Heart right ventricle (tissue), 16 donors: ENCODE data around the gene GPR65. TPM values are rescaled to one million over a fixed set of nuclear protein-coding genes. Genes with fewer than 3 reads are reported as not detected.
A peak's percentile ranks its signal among the peaks of the same experiment; 100 is the strongest.

Experiments used
- ATAC-seq, 8 donors: fragments of 200-7000 bp; cut with Tn5 transposase; one replicate each; pipeline ENCODE4 v1.9.1; 2020; ENCODE audit warnings: mild to moderate bottlenecking in 8 of 8, moderate library complexity in 8 of 8, moderate number of reproducible peaks in 1 of 8
- DNase-seq, 2 donors: peaks; one replicate each; pipeline ENCODE4 v3.0.0-alpha.2; 2020
- H3K27ac ChIP-seq, 10 donors: fragments of 200-600 bp; sonication (generic) in 2 of 10; one replicate each; pipeline versions ENCODE4 v1.5.0 to v1.8.0; 2020 to 2022; ENCODE audit warnings: mild to moderate bottlenecking in 3 of 10
- H3K27me3 ChIP-seq, 7 donors: fragments of 200-600 bp; one replicate each; pipeline ENCODE4 v1.8.0; 2021 to 2022; ENCODE audit warnings: mild to moderate bottlenecking in 2 of 7
- H3K36me3 ChIP-seq, 9 donors: fragments of 200-600 bp; sonication (generic) in 1 of 9; one replicate each; pipeline versions ENCODE4 v1.5.0 to v1.8.0; 2020 to 2022; ENCODE audit warnings: mild to moderate bottlenecking in 2 of 9
- H3K4me1 ChIP-seq, 9 donors: fragments of 200-600 bp; sonication (generic) in 1 of 9; one replicate each; pipeline versions ENCODE4 v1.5.0 to v1.8.0; 2020 to 2022; ENCODE audit warnings: mild to moderate bottlenecking in 4 of 9
- H3K4me3 ChIP-seq, 10 donors: fragments of 200-600 bp; sonication (generic) in 2 of 10; one replicate each; pipeline versions ENCODE4 v1.5.0 to v1.8.0; 2020 to 2022; ENCODE audit warnings: mild to moderate bottlenecking in 7 of 10, moderate library complexity in 2 of 10
- H3K9me3 ChIP-seq, 11 donors: fragments of 200-600 bp in 10 of 11; sonication (generic) in 2 of 11; one replicate each; pipeline versions ENCODE4 v1.5.0 to v1.8.0; 2013 to 2022; ENCODE audit warnings: mild to moderate bottlenecking in 2 of 11, control low read depth in 1 of 11, moderate library complexity in 1 of 11
- WGBS, 2 donors: extraction: QIAGEN DNeasy Blood & Tissue Kit; methylation state at CpG; one replicate each; pipeline ENCODE4 v1.1.7; 2013; ENCODE audit warnings: inconsistent platforms in 1 of 2; 5-methylcytosine and 5-hydroxymethylcytosine counted together
- intact Hi-C, 10 donors: fragments of 100-400 bp; cut with DNase I; formaldehyde crosslinking; loops; one replicate each; pipeline versions ENCODE4 v1.11.1 to v1.14.2; 2022
- polyA plus RNA-seq, 2 donors: library from polyadenylated mRNA; stranded (reverse); fragments of 200-250 nt; gene quantifications; one replicate each; pipeline ENCODE4 v1.2.3, GENCODE V29; 2013
- total RNA-seq, 10 donors: library from RNA; stranded (reverse); fragmentation: NEBNext Ultra II Directional in 3 of 10; extraction: Animal tissue kit (Norgen Biotek cat#: 25700) in 3 of 10; gene quantifications; one replicate each; pipeline versions ENCODE4 v1.2.1 to v1.2.4, GENCODE V29; 2021 to 2023
- TF ChIP-seq, protein P1 (sequence below), 9 donors: fragments of 200-600 bp; sonication (generic) in 2 of 9; IDR thresholded peaks; one replicate each; pipeline versions ENCODE4 v1.5.0 to v1.8.0; 2021 to 2022; ENCODE audit warnings: antibody characterized with exemption in 9 of 9, mild to moderate bottlenecking in 5 of 9, moderate library complexity in 1 of 9
- donor health status: Arrhythmogenic right ventricular cardiomyopathy.
- donor health status: ischemic (EF 13 %, LVEDD 7.1; RV severe dilation, severe dysfunction).
- donor health status: healthy with polysubstance abuse.
- donor health status: DM: no; HTN: yes; CAD: no.
- donor health status: DM: no; HTN: no; CAD: no.
- donor health status: ischemic (EF 25% LVEDD 6.9; RV normal size, moderate dysfunction).
- donor health status: ischemic (EF 25% LVEDD 5.7; RV mildly dilated, moderate dysfunction).
- donor health status: healthy.
- donor health status: DM: yes; HTN: yes; CAD: no.
- donor health status: Ischemic cardiomyopathy.
- donor health status: ischemic (EF 35%, LVEDD 5.7; RV mildly dilated, moderate dysfunction).
- donor health status: nonischemic (EF 11% LVEDD 7.7; RV severe dilation, severe dysfunction).
- donor health status: DM: yes; HTN: yes; CAD: no.
- donor health status: PGD.
- donor health status: ischemic (EF 29% LVEDD 5.4; RV normal size, mild dysfunction).
- donor health status: nonischemic (EF 23%, LVEDD 6.1; RV moderate dilation, normal function).

The GPR65 gene
- total and polyA plus RNA-seq, 12 donors: 0.09 to 3.2 (median 0.29) TPM

DNA sequence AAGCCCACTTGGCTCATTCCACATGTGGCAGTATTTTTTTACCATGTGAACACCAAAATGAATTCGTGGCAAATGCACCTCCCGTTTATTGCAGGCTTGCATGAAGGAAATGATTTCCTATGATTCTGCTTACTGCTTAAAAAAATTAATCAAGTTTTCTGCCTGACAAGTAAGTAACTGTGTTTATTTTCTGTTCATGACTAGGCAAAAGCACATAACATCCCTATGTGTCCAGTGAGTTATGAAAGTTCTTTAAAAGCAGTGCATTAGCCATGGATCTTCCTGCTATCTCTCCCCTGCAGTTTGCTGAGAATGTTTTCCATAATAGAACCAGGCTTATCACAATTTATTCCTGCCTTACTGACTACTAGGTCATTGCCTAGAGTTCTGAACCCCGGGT, 20.4 kb downstream of the GPR65 start:
- intact Hi-C loops: no loop called here
- DNase-seq (no peak), ATAC-seq (no peak)
- Histone ChIP-seq H3K27ac (peak overlapping the region in 1 of 10 donors; percentile 7), H3K9me3 (no peaks in the 10 kb centered on the region), H3K36me3 (no peaks in the 10 kb centered on the region), H3K27me3 (peaks cover 0 to 4% (median 0%) of the 10 kb centered on the region in 7 donors), H3K4me3 (no peak overlapping the region), H3K4me1 (peaks cover 0 to 49% (median 0%) of the 10 kb centered on the region in 9 donors)
- TF ChIP-seq, protein P1, sequence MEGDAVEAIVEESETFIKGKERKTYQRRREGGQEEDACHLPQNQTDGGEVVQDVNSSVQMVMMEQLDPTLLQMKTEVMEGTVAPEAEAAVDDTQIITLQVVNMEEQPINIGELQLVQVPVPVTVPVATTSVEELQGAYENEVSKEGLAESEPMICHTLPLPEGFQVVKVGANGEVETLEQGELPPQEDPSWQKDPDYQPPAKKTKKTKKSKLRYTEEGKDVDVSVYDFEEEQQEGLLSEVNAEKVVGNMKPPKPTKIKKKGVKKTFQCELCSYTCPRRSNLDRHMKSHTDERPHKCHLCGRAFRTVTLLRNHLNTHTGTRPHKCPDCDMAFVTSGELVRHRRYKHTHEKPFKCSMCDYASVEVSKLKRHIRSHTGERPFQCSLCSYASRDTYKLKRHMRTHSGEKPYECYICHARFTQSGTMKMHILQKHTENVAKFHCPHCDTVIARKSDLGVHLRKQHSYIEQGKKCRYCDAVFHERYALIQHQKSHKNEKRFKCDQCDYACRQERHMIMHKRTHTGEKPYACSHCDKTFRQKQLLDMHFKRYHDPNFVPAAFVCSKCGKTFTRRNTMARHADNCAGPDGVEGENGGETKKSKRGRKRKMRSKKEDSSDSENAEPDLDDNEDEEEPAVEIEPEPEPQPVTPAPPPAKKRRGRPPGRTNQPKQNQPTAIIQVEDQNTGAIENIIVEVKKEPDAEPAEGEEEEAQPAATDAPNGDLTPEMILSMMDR (IDR thresholded peaks at IDR 0.05): no peak
- WGBS, 2 donors: 49 to 59% methylated on average over 3 of the region's 3 CpGs

DNA sequence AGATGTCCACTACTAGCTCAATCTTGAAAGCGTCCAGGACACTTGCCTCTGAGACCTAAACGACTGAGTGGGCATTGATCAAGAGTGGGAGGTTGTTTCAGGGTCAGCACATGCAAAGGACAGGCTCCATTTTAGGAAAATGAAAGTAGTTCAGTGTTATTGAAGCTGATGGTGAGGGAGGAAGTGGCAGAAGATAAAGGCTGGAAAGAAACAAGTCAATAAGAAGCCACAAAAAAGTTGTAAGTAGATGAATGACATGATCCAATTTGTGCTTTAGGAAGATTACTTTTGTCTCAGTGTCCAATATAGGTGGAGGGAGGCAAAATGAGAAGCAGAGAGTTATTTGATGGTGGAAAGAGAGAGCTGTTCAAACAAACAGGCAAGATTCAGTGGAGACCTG, 22.0 kb downstream of the GPR65 start:
- Histone ChIP-seq H3K27me3 (peaks cover 0 to 4% (median 0%) of the 10 kb centered on the region in 7 donors), H3K9me3 (no peaks in the 10 kb centered on the region), H3K4me1 (peaks cover 0 to 59% (median 0%) of the 10 kb centered on the region in 9 donors), H3K4me3 (no peak overlapping the region), H3K27ac (peak overlapping the region in 1 of 10 donors; percentile 16), H3K36me3 (no peaks in the 10 kb centered on the region)
- 35 to 36% methylated on average over 2 of the region's 2 CpGs for WGBS, 2 donors
- intact Hi-C loops: no loop called here
- DNase-seq: no peak
- no peak for ATAC-seq
- TF ChIP-seq, protein P1 (IDR thresholded peaks at IDR 0.05): no peak

DNA sequence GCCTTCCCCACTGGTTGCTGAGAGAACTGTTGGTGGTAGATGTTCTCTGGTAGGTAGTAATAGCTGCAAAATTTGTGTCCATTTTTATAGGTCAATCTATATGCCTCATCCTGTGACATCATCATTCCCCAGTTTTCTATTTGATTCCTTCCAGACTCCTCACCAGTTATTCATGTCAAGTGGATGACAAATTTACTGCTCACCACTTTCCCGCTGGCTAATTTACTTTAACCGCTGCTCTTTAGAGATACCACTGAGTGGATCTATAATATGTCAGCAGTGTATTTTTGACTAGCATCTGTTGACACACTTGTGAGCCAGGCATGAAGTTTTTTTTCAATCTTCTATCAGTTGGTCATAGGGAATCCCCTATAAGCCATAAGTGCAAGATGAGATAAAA, 24.6 kb downstream of the GPR65 start:
- H3K9me3 ChIP-seq: no peaks in the 10 kb centered on the region
- DNase-seq (no peak), ATAC-seq (no peak)
- 43 to 53% methylated on average over 2 of the region's 2 CpGs for WGBS, 2 donors
- no peak overlapping the region for H3K4me3 ChIP-seq
- peaks cover 0 to 10% (median 0%) of the 10 kb centered on the region in 7 donors for H3K27me3 ChIP-seq
- intact Hi-C loops: no loop called here
- no peak overlapping the region for H3K27ac ChIP-seq
- no peaks in the 10 kb centered on the region for H3K36me3 ChIP-seq
- H3K4me1 ChIP-seq: peaks cover 0 to 63% (median 0%) of the 10 kb centered on the region in 9 donors
- TF ChIP-seq, protein P1 (IDR thresholded peaks at IDR 0.05): no peak

DNA sequence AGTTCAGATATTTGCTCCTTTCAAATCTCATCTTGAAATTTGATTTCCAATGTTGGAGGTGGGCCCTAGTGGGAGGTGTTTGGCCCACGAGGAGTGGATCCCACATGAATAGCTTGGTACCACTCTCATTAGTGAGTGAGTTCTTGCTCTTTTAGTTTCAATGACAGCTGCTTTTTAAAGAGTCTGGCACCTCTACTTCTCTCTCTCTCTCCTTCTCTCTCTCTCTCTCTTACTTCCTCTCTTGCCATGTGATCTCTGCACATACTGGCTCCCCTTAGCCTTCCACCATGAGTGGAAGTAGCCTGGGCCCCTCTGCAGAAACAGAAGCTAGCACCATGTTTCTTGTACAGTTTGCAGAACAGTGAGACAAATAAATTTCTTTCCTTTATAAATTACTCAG, 25.1 kb downstream of the GPR65 start:
- no peak for DNase-seq
- intact Hi-C loops: no loop called here
- no peaks in the 10 kb centered on the region for H3K36me3 ChIP-seq
- peaks cover 0 to 58% (median 0%) of the 10 kb centered on the region in 9 donors for H3K4me1 ChIP-seq
- 39 to 50% methylated on average over 1 of the region's 1 CpG for WGBS, 2 donors
- H3K9me3 ChIP-seq: no peaks in the 10 kb centered on the region
- H3K27ac ChIP-seq: peak overlapping the region in 1 of 10 donors; percentile 28
- no peak overlapping the region for H3K4me3 ChIP-seq
- no peak for ATAC-seq
- peaks cover 0 to 10% (median 0%) of the 10 kb centered on the region in 7 donors for H3K27me3 ChIP-seq
- TF ChIP-seq, protein P1 (IDR thresholded peaks at IDR 0.05): no peak
